Chondrocyte (in vitro differentiated cells): ENCODE results near the gene PTK7. TPM values are rescaled to one million over a fixed set of nuclear protein-coding genes. Genes with fewer than 3 reads are reported as not detected.

Experiments used
- DNase-seq: peaks from one replicate; pipeline ENCODE4 v3.0.0; 2021; ENCODE audit warnings: mixed read lengths, low spot score
- H3K27ac Mint-ChIP-seq: one replicate; pipeline ENCODE4 v1.8.0; 2021; ENCODE audit warnings: mild to moderate bottlenecking, moderate library complexity, mixed read lengths; ENCODE audit not compliant: unreplicated experiment
- H3K27me3 Mint-ChIP-seq: 2 replicates; pipeline ENCODE4 v1.8.0; 2021; ENCODE audit warnings: low read depth, mixed read lengths
- H3K36me3 Mint-ChIP-seq: 2 replicates; pipeline ENCODE4 v1.8.0; 2021; ENCODE audit warnings: low read depth, mixed read lengths
- H3K4me1 Mint-ChIP-seq: 2 replicates; pipeline ENCODE4 v1.8.0; 2021; ENCODE audit warnings: low read depth, mild to moderate bottlenecking, mixed read lengths
- H3K4me3 Mint-ChIP-seq: one replicate; pipeline ENCODE4 v1.8.0; 2021; ENCODE audit warnings: mild to moderate bottlenecking, moderate library complexity, mixed read lengths; ENCODE audit not compliant: unreplicated experiment
- H3K9me3 Mint-ChIP-seq: 2 replicates; pipeline ENCODE4 v1.8.0; 2021; ENCODE audit warnings: low read depth, mixed read lengths
- CTCF ChIP-seq: fragments of 200-600 bp; sonication (generic); IDR thresholded peaks from 2 replicates; pipeline ENCODE4 v1.5.0; 2021; ENCODE audit warnings: antibody characterized with exemption, mild to moderate bottlenecking, moderate library complexity
- total RNA-seq: library from RNA; stranded (reverse); gene quantifications from 3 replicates; pipeline ENCODE4 v1.2.1, GENCODE V29; 2021

PTK7 gene
- total RNA-seq, 1 donor from 2014 or later = 288 TPM

- Mint-ChIP-seq H3K9me3 (no peaks in the 10 kb centered on the region), H3K4me1 (peaks cover 88% of the 10 kb centered on the region), H3K27ac (peak overlapping the region; percentile 97), H3K27me3 (no peaks in the 10 kb centered on the region), H3K36me3 (no peaks in the 10 kb centered on the region), H3K4me3 (no peak overlapping the region)
- no peak for DNase-seq
- no peak for TF ChIP-seq CTCF
These were observed 43.4 kb downstream of the PTK7 start for GRCh38 chr6:43119482-43119881.

- TF ChIP-seq CTCF = no peak
- no peak for DNase-seq
- Mint-ChIP-seq H3K4me3 (no peak overlapping the region), H3K4me1 (peaks cover 91% of the 10 kb centered on the region), H3K9me3 (no peaks in the 10 kb centered on the region), H3K27ac (peak overlapping the region; percentile 97), H3K36me3 (no peaks in the 10 kb centered on the region), H3K27me3 (no peaks in the 10 kb centered on the region)
These were observed 44.1 kb downstream of the PTK7 start for GRCh38 chr6:43120101-43120763.

- no peaks in the 10 kb centered on the region for H3K9me3 Mint-ChIP-seq
- peak; percentile 46 for TF ChIP-seq CTCF
- H3K27me3 Mint-ChIP-seq = no peaks in the 10 kb centered on the region
- H3K27ac Mint-ChIP-seq = peak overlapping the region; percentile 97
- peaks cover 91% of the 10 kb centered on the region for H3K4me1 Mint-ChIP-seq
- peak overlapping the region; percentile 28 for H3K4me3 Mint-ChIP-seq
- H3K36me3 Mint-ChIP-seq = no peaks in the 10 kb centered on the region
- peak; percentile 90 for DNase-seq
These were observed 45.1 kb downstream of the PTK7 start for GRCh38 chr6:43120944-43121913.

GRCh38 chr6:43122146-43122545 lies 46.0 kb downstream of the PTK7 start:
- peaks cover 89% of the 10 kb centered on the region for H3K4me1 Mint-ChIP-seq
- TF ChIP-seq CTCF = no peak

More at GRCh38 chr6:43122146-43122545, 46.0 kb downstream of the PTK7 start:
- Mint-ChIP-seq H3K36me3 (no peaks in the 10 kb centered on the region), H3K27ac (peak overlapping the region; percentile 97), H3K9me3 (no peaks in the 10 kb centered on the region), H3K27me3 (no peaks in the 10 kb centered on the region), H3K4me3 (no peak overlapping the region)
- peak; percentile 65 for DNase-seq
